Left renal pelvis (tissue), 4 donors: ENCODE results near the gene RCC1. TPM values are rescaled to one million over a fixed set of nuclear protein-coding genes. Genes with fewer than 3 reads are reported as not detected.
"Not testable (repeated sequence)": the region's sequence is repeated elsewhere in the genome, so short reads cannot be mapped to it uniquely, and the experiment has no call there.

Source experiments
- DNase-seq, 4 donors: peaks; one replicate each; pipeline ENCODE4 v3.0.0-alpha.2; 2013; ENCODE audit warnings: low read depth in 4 of 4, low spot score in 3 of 4
- polyA plus RNA-seq, 4 donors: library from polyadenylated mRNA; unstranded; fragments of 120-200 nt; gene quantifications; one replicate each; pipeline ENCODE4 v1.2.1, GENCODE V29; 2013; ENCODE audit not compliant: insufficient read length in 4 of 4

RCC1 gene
- polyA plus RNA-seq, 4 donors, result 29.4 to 37.9 (median 33.8) TPM

GRCh38 chr1:28510970-28511440, 5.2 kb downstream of the RCC1 start:
- DNase-seq, result no peak

DNA sequence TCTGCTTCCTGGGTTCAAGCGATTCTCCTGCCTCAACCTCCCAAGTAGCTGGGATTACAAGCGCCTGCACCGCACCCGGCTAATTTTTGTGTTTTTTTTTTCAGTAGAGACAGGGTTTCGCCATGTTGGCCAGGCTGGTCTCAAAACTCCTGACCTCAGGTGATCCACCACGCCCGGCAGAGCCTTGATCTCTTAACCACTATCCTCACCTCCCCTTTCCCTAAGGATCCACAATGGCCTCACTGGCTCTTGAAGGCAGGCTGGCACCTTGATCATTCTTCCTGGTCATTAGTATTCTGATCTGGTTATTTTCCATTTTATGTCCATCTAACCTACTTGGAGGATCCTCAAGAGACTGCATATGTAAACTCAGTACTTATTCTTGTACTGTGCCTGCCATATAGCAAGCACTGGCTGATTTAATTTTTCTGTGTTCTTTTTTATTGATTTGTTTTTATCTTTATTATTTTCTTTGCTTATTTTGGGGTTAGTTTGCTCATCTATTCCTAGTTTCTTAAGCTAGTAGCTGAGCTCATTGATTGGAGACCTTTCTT, 6.3 kb downstream of the RCC1 start:
- DNase-seq, result no peak

DNA sequence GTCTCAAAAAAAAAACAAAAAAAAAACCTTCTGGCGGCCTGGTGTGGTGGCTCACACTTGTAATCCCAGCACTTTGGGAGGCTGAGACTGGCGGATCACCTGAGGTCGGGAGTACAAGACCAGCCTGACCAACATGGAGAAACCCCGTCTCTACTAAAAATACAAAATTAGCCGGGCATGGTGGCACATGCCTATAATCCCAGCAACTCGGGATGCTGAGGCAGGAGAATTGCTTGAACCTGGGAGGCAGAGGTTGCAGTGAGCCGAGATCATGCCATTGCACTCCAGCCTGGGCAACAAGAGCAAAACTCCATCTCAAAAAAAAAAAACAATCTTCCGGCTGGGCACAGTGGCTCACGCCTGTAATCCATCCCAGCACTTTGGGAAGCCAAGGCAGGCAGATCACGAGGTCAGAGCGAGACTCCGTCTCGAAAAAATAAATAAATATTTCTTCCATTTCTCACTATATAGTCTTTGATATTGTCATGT, 8.6 kb downstream of the RCC1 start:
- not testable (repeated sequence) for DNase-seq

- DNase-seq, result no peak
Measured at GRCh38 chr1:28516518-28516956, 10.7 kb downstream of the RCC1 start.

- DNase-seq, result no peak
Measured at GRCh38 chr1:28517649-28517999, 11.8 kb downstream of the RCC1 start.

GRCh38 chr1:28518000-28518744, 12.3 kb downstream of the RCC1 start:
- DNase-seq, result peak; percentile 74 to 81 (median 78)

GRCh38 chr1:28518745-28519341, 13.0 kb downstream of the RCC1 start:
- no peak for DNase-seq

- no peak for DNase-seq
Measured at GRCh38 chr1:28519946-28520725, 14.3 kb downstream of the RCC1 start.

DNA sequence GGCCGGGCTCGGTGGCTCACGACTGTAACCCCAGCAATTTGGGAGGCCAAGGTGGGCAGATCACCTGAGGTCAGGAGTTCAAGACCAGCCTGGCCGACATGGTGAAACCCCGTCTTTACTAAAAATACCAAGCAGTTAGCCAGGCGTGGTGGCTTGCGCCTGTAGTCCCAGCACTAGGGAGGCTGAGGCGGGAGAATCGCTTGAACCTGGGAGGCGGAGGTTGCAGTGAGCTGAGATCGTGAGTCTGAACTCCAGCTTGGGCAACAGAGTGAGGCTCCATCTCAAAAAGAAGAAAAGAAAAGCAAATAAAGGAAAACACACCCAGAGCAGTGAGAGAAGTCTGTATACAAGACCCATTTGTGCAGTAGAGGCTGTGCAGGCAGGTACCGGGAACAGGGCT, 15.0 kb downstream of the RCC1 start:
- DNase-seq, result not testable (repeated sequence)

DNA sequence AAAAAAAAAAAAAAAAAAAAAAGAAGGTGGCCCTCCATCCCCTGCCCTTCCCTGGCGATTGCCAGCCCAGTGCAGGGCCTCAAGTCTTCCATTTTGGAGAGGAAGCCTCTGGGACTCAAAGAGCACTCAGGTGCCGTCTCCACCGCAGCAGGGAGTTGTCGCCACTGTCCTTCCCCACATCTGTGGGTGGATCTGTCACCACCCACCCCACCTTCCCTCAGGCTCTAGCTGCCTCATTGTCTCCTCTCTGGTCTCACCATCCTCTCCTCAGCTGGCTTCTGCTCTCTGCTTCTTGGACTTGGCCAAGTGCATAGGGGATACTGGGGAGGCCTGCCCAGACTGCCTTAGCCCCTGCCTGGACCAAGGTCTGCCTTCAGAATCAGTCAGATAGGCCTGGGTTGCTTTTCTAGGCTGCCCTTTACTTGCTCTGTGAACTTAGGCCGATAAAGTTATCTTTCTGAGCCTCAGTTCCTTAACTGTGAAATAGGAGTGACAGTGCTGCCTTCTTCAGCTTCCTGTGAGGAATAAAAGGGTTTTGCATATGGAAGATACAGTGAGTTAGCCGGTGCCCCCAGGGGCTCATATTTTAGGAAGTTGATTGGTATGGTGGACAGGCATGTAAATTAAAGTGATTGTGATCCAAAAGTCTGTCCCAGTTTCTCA, 15.8 kb downstream of the RCC1 start:
- DNase-seq, result no peak

- DNase-seq, result not testable (repeated sequence)
Measured at GRCh38 chr1:28522537-28522936, 16.7 kb downstream of the RCC1 start.

DNA sequence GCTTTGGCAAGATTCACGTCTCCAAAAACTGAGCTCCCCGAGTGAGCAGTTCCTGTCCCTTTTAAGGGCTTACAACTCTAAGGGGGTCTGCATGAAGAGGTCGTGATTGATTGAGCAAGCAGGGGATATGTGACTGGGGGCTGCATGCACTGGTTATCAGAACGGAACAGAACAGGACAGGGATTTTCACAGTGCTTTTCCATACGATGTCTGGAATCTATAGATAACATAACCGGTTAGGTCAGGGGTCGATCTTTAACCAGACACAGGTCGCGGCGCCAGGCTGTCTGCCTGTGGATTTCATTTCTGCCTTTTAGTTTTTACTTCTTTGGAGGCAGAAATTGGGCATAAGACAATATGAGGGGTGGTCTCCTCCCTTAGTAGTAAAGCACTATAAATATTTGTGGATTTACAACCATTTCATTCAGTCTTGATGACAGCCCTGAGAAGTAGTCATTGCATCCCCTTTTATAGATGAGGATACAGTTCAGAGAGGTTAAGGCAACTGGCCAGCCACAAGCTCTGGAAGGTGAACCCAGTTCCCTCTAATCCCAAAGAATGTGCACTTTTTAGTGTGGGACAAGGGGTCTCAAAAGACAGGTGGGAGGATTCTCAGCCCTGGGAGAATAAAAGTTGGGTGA, 19.3 kb downstream of the RCC1 start:
- not testable (repeated sequence) for DNase-seq

- DNase-seq, result no peak
Measured at GRCh38 chr1:28526886-28527285, 21.0 kb downstream of the RCC1 start.

DNA sequence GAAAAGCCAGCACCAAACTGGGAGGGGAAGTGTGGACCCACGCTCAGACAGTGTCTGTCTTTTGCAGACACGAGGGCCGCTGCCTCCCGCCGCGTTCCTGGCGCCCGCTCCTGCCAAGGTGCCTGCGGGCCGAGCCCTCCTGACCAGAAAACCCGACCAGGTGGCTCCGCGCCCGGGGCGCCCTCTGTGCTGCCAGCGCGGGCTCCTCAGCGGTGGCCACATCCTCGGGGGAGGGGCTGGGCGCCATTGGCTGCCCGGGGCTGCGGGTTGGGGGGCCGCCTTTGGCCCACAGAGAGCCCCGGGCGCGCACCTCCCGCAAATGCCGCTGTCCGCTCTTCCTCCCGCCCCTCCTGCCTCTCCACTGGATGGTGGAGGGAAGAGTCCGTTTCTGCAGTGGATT, 24.6 kb downstream of the RCC1 start:
- no peak for DNase-seq

GRCh38 chr1:28534671-28535070, 28.8 kb downstream of the RCC1 start:
- DNase-seq, result no peak

GRCh38 chr1:28535180-28535579, 29.3 kb downstream of the RCC1 start:
- DNase-seq, result no peak

- DNase-seq, result no peak
Measured at GRCh38 chr1:28537457-28538199, 31.8 kb downstream of the RCC1 start.

DNA sequence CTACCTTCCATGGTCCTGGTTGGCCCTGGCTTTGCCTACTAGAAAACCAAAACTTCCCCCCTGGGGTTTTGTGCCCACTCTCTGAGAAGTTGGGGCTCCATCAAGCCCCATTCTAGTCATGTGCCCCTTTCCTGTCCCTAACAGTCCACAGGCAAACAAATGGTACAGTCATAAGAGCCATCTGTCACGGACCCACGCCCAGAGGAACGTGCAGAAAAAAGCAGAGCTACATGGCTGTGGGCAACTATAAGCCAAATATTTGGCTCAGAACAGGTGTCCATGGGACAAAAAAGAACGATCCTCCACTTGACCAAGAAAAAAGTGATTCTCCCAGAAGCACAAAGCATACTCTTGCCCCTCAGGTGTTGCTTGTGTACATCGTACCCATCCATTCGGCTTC, 32.4 kb downstream of the RCC1 start:
- DNase-seq, result no peak

DNA sequence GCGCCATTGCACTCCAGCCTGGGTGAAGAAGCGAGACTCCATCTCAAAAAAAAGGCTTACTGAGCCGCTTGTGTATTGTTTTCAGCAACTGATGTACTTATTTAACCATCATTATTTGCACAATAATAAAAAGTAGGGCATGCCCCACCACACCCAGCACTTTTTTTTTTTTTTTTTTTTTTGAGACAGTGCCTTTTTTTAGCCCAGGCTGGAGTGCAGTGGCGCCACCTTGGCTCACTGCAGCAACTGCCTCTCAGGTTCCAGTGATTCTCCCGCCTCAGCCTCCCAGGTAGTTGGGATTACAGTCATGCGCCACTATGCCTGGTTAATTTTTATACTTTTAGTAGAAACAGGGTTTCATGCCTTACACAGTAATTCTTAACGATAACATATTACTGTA, 34.8 kb downstream of the RCC1 start:
- DNase-seq, result no peak
